ENCODE measurements around the gene ECHDC3.

DNA sequence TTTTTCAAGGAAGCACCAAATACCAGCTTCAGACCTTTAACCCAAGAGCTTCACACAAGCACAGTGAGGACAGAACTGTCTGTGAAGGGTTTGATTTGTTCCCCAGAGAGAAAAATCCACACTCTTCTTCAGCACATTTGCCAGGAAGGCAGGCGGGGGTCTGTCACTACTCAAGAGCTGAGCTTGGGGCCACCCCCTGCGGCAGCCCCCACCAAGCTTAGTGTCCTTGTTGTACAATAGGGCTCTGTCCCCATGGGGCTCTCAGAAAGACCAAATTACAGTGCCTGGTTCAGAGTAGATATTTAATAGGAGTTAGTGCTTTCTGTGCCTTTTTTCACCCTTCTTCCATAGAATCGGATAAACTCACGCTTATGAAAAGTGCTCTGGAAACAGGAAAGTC, 12.4 kb downstream of the ECHDC3 start:
- TF ChIP-seq POLR2A (IDR thresholded peaks at IDR 0.05): no peak
- TF ChIP-seq, protein P1, sequence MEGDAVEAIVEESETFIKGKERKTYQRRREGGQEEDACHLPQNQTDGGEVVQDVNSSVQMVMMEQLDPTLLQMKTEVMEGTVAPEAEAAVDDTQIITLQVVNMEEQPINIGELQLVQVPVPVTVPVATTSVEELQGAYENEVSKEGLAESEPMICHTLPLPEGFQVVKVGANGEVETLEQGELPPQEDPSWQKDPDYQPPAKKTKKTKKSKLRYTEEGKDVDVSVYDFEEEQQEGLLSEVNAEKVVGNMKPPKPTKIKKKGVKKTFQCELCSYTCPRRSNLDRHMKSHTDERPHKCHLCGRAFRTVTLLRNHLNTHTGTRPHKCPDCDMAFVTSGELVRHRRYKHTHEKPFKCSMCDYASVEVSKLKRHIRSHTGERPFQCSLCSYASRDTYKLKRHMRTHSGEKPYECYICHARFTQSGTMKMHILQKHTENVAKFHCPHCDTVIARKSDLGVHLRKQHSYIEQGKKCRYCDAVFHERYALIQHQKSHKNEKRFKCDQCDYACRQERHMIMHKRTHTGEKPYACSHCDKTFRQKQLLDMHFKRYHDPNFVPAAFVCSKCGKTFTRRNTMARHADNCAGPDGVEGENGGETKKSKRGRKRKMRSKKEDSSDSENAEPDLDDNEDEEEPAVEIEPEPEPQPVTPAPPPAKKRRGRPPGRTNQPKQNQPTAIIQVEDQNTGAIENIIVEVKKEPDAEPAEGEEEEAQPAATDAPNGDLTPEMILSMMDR (IDR thresholded peaks at IDR 0.05): no peak

Measured in adrenal gland (tissue), 5 donors.